ENCODE results near the gene MSLN. TPM values are rescaled to one million over a fixed set of nuclear protein-coding genes. Genes with fewer than 3 reads are reported as not detected.

The MSLN gene
- total and polyA plus RNA-seq, 9 of the 15 experiments (the other 6 are each of a cell fraction or from before 2014, with no cell fraction given) = not detected

GRCh38 chr16:754656-755055 lies 5.9 kb upstream of the MSLN start (continued):
- TF ChIP-seq CC2D1A (IDR thresholded peaks at IDR 0.05) (no peak), MAFG (tag; conservative IDR thresholded peaks at IDR 0.05) (no peak), MCM7 (IDR thresholded peaks at IDR 0.05) (no peak), ESRRA (IDR thresholded peaks at IDR 0.05; ENCODE audit: borderline replicate concordance, low read depth) (no peak), SMARCA5 (IDR thresholded peaks at IDR 0.05) (no peak), ZNF232 (CRISPR knock-in tag; IDR thresholded peaks at IDR 0.05) (no peak), PKNOX1 (IDR thresholded peaks at IDR 0.05) (peak; percentile 93), SOX6 (IDR thresholded peaks at IDR 0.05) (peak; percentile 76; the same call in 1 of the 2 replicates), MEIS2 (IDR thresholded peaks at IDR 0.05; ENCODE audit: partially characterized antibody) (peak; percentile 38), NFE2L1 (tag; IDR thresholded peaks at IDR 0.05; ENCODE audit: borderline replicate concordance, low read depth) (no peak), GABPA (tag; conservative IDR thresholded peaks at IDR 0.05; ENCODE audit: low read depth) (no peak), SAFB2 (IDR thresholded peaks at IDR 0.05; ENCODE audit: borderline replicate concordance, low read depth, low read length, severe bottlenecking) (no peak), PBX2 (CRISPR knock-in tag; IDR thresholded peaks at IDR 0.05; ENCODE audit: low read depth) (peak; percentile 44; the same call in 1 of the 2 replicates), PBX2 (tag; conservative IDR thresholded peaks at IDR 0.05; ENCODE audit: low read depth) (0 out of 2 replicates have a peak, but pooled peaks have one; percentile 10), TAF9B (IDR thresholded peaks at IDR 0.05; ENCODE audit: partially characterized antibody) (no peak), RREB1 (CRISPR knock-in tag; IDR thresholded peaks at IDR 0.05) (no peak), TAL1 (IDR thresholded peaks at IDR 0.05) (no peak), NR4A1 (CRISPR knock-in tag; IDR thresholded peaks at IDR 0.05) (no peak), NR4A1 (tag; IDR thresholded peaks at IDR 0.05) (no peak), MYBL2 (IDR thresholded peaks at IDR 0.05; ENCODE audit: low read depth) (no peak), MYBL2 (CRISPR knock-in tag; IDR thresholded peaks at IDR 0.05; ENCODE audit: borderline replicate concordance) (no peak), LCOR (CRISPR knock-in tag; IDR thresholded peaks at IDR 0.05) (no peak), NFIX (CRISPR knock-in tag; IDR thresholded peaks at IDR 0.05; ENCODE audit: low read depth) (no peak)
